ENCODE data around the gene DLG3. TPM values are rescaled to one million over a fixed set of nuclear protein-coding genes. Genes with fewer than 3 reads are reported as not detected.

Gene DLG3
- total and polyA plus RNA-seq, 10 of the 15 experiments (the other 5 are each of a cell fraction or from before 2014, with no cell fraction given): 1.3 to 32.2 (median 3.9) TPM

DNA sequence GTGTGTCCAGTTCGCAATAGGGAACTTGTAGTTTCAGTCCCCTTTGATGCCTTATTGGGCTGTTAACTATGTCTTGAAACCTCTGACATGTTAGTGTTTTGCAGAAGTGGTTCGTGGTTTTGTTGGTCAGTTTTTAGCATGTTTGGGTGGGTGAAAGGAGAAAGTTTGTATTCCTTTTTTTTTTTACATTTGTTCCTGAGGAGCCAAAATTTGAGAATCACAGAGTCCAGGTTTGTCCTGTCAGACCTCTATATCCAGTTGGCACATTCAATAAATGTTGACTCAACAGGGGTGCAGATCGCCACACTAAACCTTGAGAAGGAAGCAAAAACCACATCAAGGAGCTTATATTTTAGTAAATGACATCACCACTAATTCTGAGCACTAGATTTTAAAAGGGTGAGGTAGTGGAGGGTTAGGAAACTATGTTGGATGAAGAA, 26.2 kb downstream of the DLG3 start (continued):
- TF ChIP-seq CUX1 (IDR thresholded peaks at IDR 0.05; ENCODE audit: insufficient replicate concordance, low read depth, low read length): no peak
- no peak for TF ChIP-seq BACH1 (IDR thresholded peaks at IDR 0.05; ENCODE audit: borderline replicate concordance)
- no peak for TF ChIP-seq ZNF217 (IDR thresholded peaks at IDR 0.05)
- TF ChIP-seq MXI1 (IDR thresholded peaks at IDR 0.05; ENCODE audit: low read depth, low read length): no peak
- TF ChIP-seq, protein P1, sequence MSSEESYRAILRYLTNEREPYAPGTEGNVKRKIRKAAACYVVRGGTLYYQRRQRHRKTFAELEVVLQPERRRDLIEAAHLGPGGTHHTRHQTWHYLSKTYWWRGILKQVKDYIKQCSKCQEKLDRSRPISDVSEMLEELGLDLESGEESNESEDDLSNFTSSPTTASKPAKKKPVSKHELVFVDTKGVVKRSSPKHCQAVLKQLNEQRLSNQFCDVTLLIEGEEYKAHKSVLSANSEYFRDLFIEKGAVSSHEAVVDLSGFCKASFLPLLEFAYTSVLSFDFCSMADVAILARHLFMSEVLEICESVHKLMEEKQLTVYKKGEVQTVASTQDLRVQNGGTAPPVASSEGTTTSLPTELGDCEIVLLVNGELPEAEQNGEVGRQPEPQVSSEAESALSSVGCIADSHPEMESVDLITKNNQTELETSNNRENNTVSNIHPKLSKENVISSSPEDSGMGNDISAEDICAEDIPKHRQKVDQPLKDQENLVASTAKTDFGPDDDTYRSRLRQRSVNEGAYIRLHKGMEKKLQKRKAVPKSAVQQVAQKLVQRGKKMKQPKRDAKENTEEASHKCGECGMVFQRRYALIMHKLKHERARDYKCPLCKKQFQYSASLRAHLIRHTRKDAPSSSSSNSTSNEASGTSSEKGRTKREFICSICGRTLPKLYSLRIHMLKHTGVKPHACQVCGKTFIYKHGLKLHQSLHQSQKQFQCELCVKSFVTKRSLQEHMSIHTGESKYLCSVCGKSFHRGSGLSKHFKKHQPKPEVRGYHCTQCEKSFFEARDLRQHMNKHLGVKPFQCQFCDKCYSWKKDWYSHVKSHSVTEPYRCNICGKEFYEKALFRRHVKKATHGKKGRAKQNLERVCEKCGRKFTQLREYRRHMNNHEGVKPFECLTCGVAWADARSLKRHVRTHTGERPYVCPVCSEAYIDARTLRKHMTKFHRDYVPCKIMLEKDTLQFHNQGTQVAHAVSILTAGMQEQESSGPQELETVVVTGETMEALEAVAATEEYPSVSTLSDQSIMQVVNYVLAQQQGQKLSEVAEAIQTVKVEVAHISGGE (CRISPR knock-in tag; IDR thresholded peaks at IDR 0.05): no peak
- no peak for TF ChIP-seq SUZ12 (IDR thresholded peaks at IDR 0.05; ENCODE audit: unreplicated experiment)
- no peak for TF ChIP-seq MTA3 (IDR thresholded peaks at IDR 0.05; ENCODE audit: borderline replicate concordance, low read length)
- TF ChIP-seq RELA (IDR thresholded peaks at IDR 0.05; ENCODE audit: borderline replicate concordance, partially characterized antibody): no peak
- no peak for TF ChIP-seq FOXM1 (IDR thresholded peaks at IDR 0.05; ENCODE audit: low read depth, low read length)
- TF ChIP-seq IRF3 (IDR thresholded peaks at IDR 0.05): no peak
- no peak for TF ChIP-seq JUND (IDR thresholded peaks at IDR 0.05; ENCODE audit: low read depth, low read length)
- no peak for TF ChIP-seq CREB1 (IDR thresholded peaks at IDR 0.05; ENCODE audit: low read depth)
- TF ChIP-seq SRF (IDR thresholded peaks at IDR 0.05; ENCODE audit: low read depth in 2 of 2, low read length in 2 of 2): no peak
- no peak for TF ChIP-seq ZNF592 (IDR thresholded peaks at IDR 0.05)
- no peak for TF ChIP-seq BMI1 (IDR thresholded peaks at IDR 0.05; ENCODE audit: borderline replicate concordance)
- peak; percentile 79 for TF ChIP-seq CBFB (IDR thresholded peaks at IDR 0.05; ENCODE audit: low read depth)
- no peak for TF ChIP-seq MYB (IDR thresholded peaks at IDR 0.05; ENCODE audit: borderline replicate concordance, low read depth, low read length)
- no peak for TF ChIP-seq ESRRA (IDR thresholded peaks at IDR 0.05; ENCODE audit: low read length)
